Endothelial cell of umbilical vein (primary cell): ENCODE results near the gene PDXDC1. TPM values are rescaled to one million over a fixed set of nuclear protein-coding genes. Genes with fewer than 3 reads are reported as not detected.
"Not testable (repeated sequence)": the region's sequence is repeated elsewhere in the genome, so short reads cannot be mapped to it uniquely, and the experiment has no call there.

ENCODE experiments used
- BruUV-seq: library from RNA; stranded (reverse); fragments of 400-500 nt; replicated peaks from 2 replicates; lab custom pipeline; 2021; lab: Mats Ljungman, UMichigan
- CTCF ChIA-PET: fragments of 300-600, 350-600 bp; sonication (Branson Sonifier 250); formaldehyde crosslinking; loops from one replicate; lab custom pipeline; 2021; ENCODE audit warnings: antibody characterized with exemption, inconsistent platforms; lab: Charles Lee
- POLR2A ChIA-PET: fragments of 300-600, 350-600 bp; sonication (Branson Sonifier 250); formaldehyde crosslinking; loops from one replicate; lab custom pipeline; 2021; ENCODE audit warnings: antibody characterized with exemption, inconsistent platforms; lab: Charles Lee
- DNase-seq: peaks from one replicate; pipeline ENCODE4 v3.0.0-alpha.2; 2011; ENCODE audit warnings: low read depth, low spot score
- FAIRE-seq: peaks from 2 replicates; lab custom pipeline; 2011; peaks lifted over from hg19 to GRCh38; lab: Jason Lieb, UNC
- H2AFZ ChIP-seq: 2 replicates; pipeline ENCODE4 v1.6.0; 2012; ENCODE audit warnings: low read depth, low read length, control low read depth, inconsistent platforms
- H3K27ac ChIP-seq: 2 replicates; pipeline ENCODE4 v1.5.1; 2011; ENCODE audit warnings: low read depth, mild to moderate bottlenecking, control low read depth, low read length, moderate library complexity; ENCODE audit not compliant: insufficient read depth
- H3K27me3 ChIP-seq, 2 experiments: 2 replicates each; pipeline versions ENCODE4 v1.6.0 to v1.6.1; 2011; ENCODE audit warnings: low read length in 2 of 2, mixed read lengths in 1 of 2; ENCODE audit not compliant: control insufficient read depth in 2 of 2, insufficient read depth in 2 of 2
- H3K36me3 ChIP-seq, 2 experiments: 2 replicates in 1 of 2; 3 replicates in 1 of 2; pipeline ENCODE4 v1.5.1; 2011; ENCODE audit warnings: low read length in 2 of 2, mild to moderate bottlenecking in 1 of 2, moderate library complexity in 1 of 2; ENCODE audit not compliant: control insufficient read depth in 2 of 2, insufficient read depth in 2 of 2; ENCODE audit errors: extremely low read depth in 1 of 2
- H3K4me1 ChIP-seq: 3 replicates; pipeline ENCODE4 v1.5.1; 2011; ENCODE audit warnings: mild to moderate bottlenecking, low read length; ENCODE audit not compliant: control insufficient read depth, insufficient read depth; ENCODE audit errors: extremely low read depth
- H3K4me2 ChIP-seq: 2 replicates; pipeline ENCODE4 v1.6.1; 2011; ENCODE audit warnings: low read length, control low read depth, mixed read lengths; ENCODE audit not compliant: insufficient read depth
- H3K4me3 ChIP-seq, 3 experiments: fragments of 200-600 bp in 1 of 3; sonication (generic), shearing (Covaris generic) in 1 of 3; replicated peaks in 1 of 3; 2 replicates each; pipeline ENCODE4 v1.5.1; 2011 to 2016; ENCODE audit warnings: control low read depth in 3 of 3, low read length in 3 of 3, mild to moderate bottlenecking in 2 of 3, inconsistent platforms in 1 of 3, low read depth in 1 of 3, moderate library complexity in 1 of 3; ENCODE audit not compliant: insufficient read depth in 1 of 3
- H3K79me2 ChIP-seq: 2 replicates; pipeline ENCODE4 v1.6.0; 2012; ENCODE audit warnings: low read length, inconsistent platforms; ENCODE audit not compliant: control insufficient read depth, insufficient read depth
- H3K9ac ChIP-seq: replicated peaks from 2 replicates; pipeline ENCODE3; 2011; ENCODE audit warnings: low read length, control low read depth; ENCODE audit not compliant: insufficient read depth; ENCODE audit errors: extremely low read depth
- H3K9me1 ChIP-seq: replicated peaks from 3 replicates; pipeline ENCODE4 v1.6.0; 2011; ENCODE audit warnings: mild to moderate bottlenecking, low read length; ENCODE audit not compliant: control insufficient read depth, insufficient read depth; ENCODE audit errors: extremely low read depth
- H3K9me3 ChIP-seq: replicated peaks from 2 replicates; pipeline ENCODE4 v1.5.1; 2012; ENCODE audit warnings: low read length, inconsistent platforms; ENCODE audit not compliant: control insufficient read depth, insufficient read depth
- H4K20me1 ChIP-seq: replicated peaks from 2 replicates; pipeline ENCODE3; 2011; ENCODE audit warnings: mild to moderate bottlenecking, low read length; ENCODE audit not compliant: control insufficient read depth, insufficient read depth; ENCODE audit errors: extremely low read depth
- dilution Hi-C: fragments of 300-500 bp; cut with MboI; formaldehyde crosslinking; loops from one replicate; pipeline ENCODE4 v1.15.0; 2019; ENCODE audit warnings: low sequenced_read_pairs; ENCODE audit not compliant: extremely low pct_ligation_motif_present
- intact Hi-C: fragments of 100-400 bp; cut with micrococcal nuclease; formaldehyde crosslinking; loops from one replicate; pipeline ENCODE4 v1.10.0; 2022
- polyA plus RNA-seq, 4 experiments: library from polyadenylated mRNA; depleted of rRNA in 3 of 4; stranded (reverse) in 3 of 4; unstranded in 1 of 4; fragments of >200 nt; gene quantifications; 2 replicates each; pipeline versions ENCODE4 v1.2.1 to v1.2.3, GENCODE V29; 2011 to 2012; ENCODE audit warnings: missing spikeins in 1 of 4
- total RNA-seq: library from RNA; stranded (reverse); gene quantifications from 2 replicates; pipeline ENCODE4 v1.2.3, GENCODE V29; 2021

The PDXDC1 gene
- total and polyA plus RNA-seq, 2 donors (not counting 3 experiments of a cell fraction or from before 2014, with no cell fraction given): 44.6 to 78.9 TPM

- CTCF ChIA-PET, H3K27me3 ChIP-seq, DNase-seq, H3K9me3 ChIP-seq, intact Hi-C loops, BruUV-seq, H4K20me1 ChIP-seq, H3K4me2 ChIP-seq, H3K4me1 ChIP-seq, H3K9ac ChIP-seq, H3K4me3 ChIP-seq, POLR2A ChIA-PET, H2AFZ ChIP-seq, H3K36me3 ChIP-seq, H3K27ac ChIP-seq, FAIRE-seq, dilution Hi-C loops, H3K9me1 ChIP-seq, H3K79me2 ChIP-seq: not testable (repeated sequence)
Observed at GRCh38 chr16:15160571-15160970, 185.7 kb downstream of the PDXDC1 start.

- H3K4me2 ChIP-seq, H3K9me1 ChIP-seq, H3K27me3 ChIP-seq, POLR2A ChIA-PET, CTCF ChIA-PET, dilution Hi-C loops, H3K9me3 ChIP-seq, H3K27ac ChIP-seq, DNase-seq, H3K4me1 ChIP-seq, H4K20me1 ChIP-seq, H3K79me2 ChIP-seq, FAIRE-seq, H3K36me3 ChIP-seq, H2AFZ ChIP-seq, H3K4me3 ChIP-seq, BruUV-seq, H3K9ac ChIP-seq, intact Hi-C loops: not testable (repeated sequence)
Observed at GRCh38 chr16:15163055-15163454, 188.2 kb downstream of the PDXDC1 start.

GRCh38 chr16:15166177-15166576, 191.4 kb downstream of the PDXDC1 start:
- H4K20me1 ChIP-seq, H3K36me3 ChIP-seq, H3K9me1 ChIP-seq, H3K9me3 ChIP-seq, H3K9ac ChIP-seq, POLR2A ChIA-PET, H3K4me2 ChIP-seq, H3K79me2 ChIP-seq, H3K4me1 ChIP-seq, FAIRE-seq, dilution Hi-C loops, H3K4me3 ChIP-seq, H2AFZ ChIP-seq, intact Hi-C loops, H3K27ac ChIP-seq, H3K27me3 ChIP-seq, CTCF ChIA-PET, BruUV-seq, DNase-seq: not testable (repeated sequence)

GRCh38 chr16:15168303-15168702, 193.5 kb downstream of the PDXDC1 start:
- H3K36me3 ChIP-seq, H3K9ac ChIP-seq, BruUV-seq, dilution Hi-C loops, DNase-seq, H3K27ac ChIP-seq, H3K9me1 ChIP-seq, H3K4me3 ChIP-seq, H3K4me1 ChIP-seq, CTCF ChIA-PET, H3K27me3 ChIP-seq, POLR2A ChIA-PET, H3K9me3 ChIP-seq, FAIRE-seq, H4K20me1 ChIP-seq, H3K4me2 ChIP-seq, H2AFZ ChIP-seq, intact Hi-C loops, H3K79me2 ChIP-seq: not testable (repeated sequence)
